Measurements from ENCODE around the gene C9orf57. TPM values are rescaled to one million over a fixed set of nuclear protein-coding genes. Genes with fewer than 3 reads are reported as not detected.

The C9orf57 gene
- polyA plus RNA-seq, 1 donor (not counting 4 experiments of a cell fraction or from before 2014, with no cell fraction given): not detected

- TF ChIP-seq CTCF (optimal IDR thresholded peaks at IDR 0.05 in 1 of 3, IDR thresholded peaks at IDR 0.05 in 1 of 3, conservative IDR thresholded peaks at IDR 0.05 in 1 of 3; ENCODE audit: extremely low read depth in 1 of 3, insufficient read depth in 2 of 3, low read length in 3 of 3): no peak
- no peak for TF ChIP-seq EZH2 (IDR thresholded peaks at IDR 0.05; ENCODE audit: low read length)
- dilution Hi-C loops (cut with MboI; ENCODE audit: extremely low pct_ligation_motif_present, low sequenced_read_pairs): loop anchor here (25.0 kb wide), 1 partner anchor 221 kb away; no protein-coding TSS in a partner anchor
- H3K79me2 ChIP-seq (ENCODE audit: control insufficient read depth, insufficient read depth, low read length): no peaks in the 10 kb centered on the region
- H2AFZ ChIP-seq (ENCODE audit: control insufficient read depth, low read length): no peak overlapping the region
- DNase-seq (ENCODE audit: low read depth, low spot score) (peak; percentile 19), FAIRE-seq (no peak)
- no peaks in the 10 kb centered on the region for H3K9me1 ChIP-seq (ENCODE audit: control insufficient read depth, extremely low read depth, insufficient read depth, low read length)
- no peak overlapping the region for H3K9ac ChIP-seq (ENCODE audit: control insufficient read depth, extremely low read depth, insufficient read depth, low read length)
- no peak overlapping the region for H3K27ac ChIP-seq (ENCODE audit: control insufficient read depth, insufficient read depth, low read length)
- H3K4me1 ChIP-seq (ENCODE audit: control insufficient read depth, extremely low read depth, insufficient read depth, low read length): no peaks in the 10 kb centered on the region
- no peak overlapping the region for H3K4me2 ChIP-seq (ENCODE audit: control insufficient read depth, extremely low read depth, insufficient read depth, low read depth, low read length)
- no peaks in the 10 kb centered on the region for H4K20me1 ChIP-seq (ENCODE audit: control insufficient read depth, extremely low read depth, insufficient read depth, low read length)
- no peaks in the 10 kb centered on the region for H3K9me3 ChIP-seq (ENCODE audit: control insufficient read depth, low read depth, low read length)
- H3K4me3 ChIP-seq (ENCODE audit: control insufficient read depth in 2 of 3, extremely low read depth in 1 of 3, insufficient read depth in 2 of 3, low read depth in 1 of 3, low read length in 3 of 3): no peak overlapping the region
- no peaks in the 10 kb centered on the region for H3K27me3 ChIP-seq (ENCODE audit: control insufficient read depth, extremely low read depth, insufficient read depth, low read length)
- H3K36me3 ChIP-seq (ENCODE audit: control insufficient read depth in 2 of 2, extremely low read depth in 1 of 2, insufficient read depth in 2 of 2, low read length in 2 of 2): no peaks in the 10 kb centered on the region
Measured at GRCh38 chr9:72041775-72042194, 18.6 kb downstream of the C9orf57 start.

GRCh38 chr9:72041369-72041768 is 19.0 kb downstream of the C9orf57 start:
- FAIRE-seq (no peak), DNase-seq (ENCODE audit: low read depth, low spot score) (no peak)
- dilution Hi-C loops (cut with MboI; ENCODE audit: extremely low pct_ligation_motif_present, low sequenced_read_pairs): loop anchor here (25.0 kb wide), 1 partner anchor 221 kb away; no protein-coding TSS in a partner anchor
- Histone ChIP-seq H3K27me3 (ENCODE audit: control insufficient read depth, extremely low read depth, insufficient read depth, low read length) (no peaks in the 10 kb centered on the region), H3K79me2 (ENCODE audit: control insufficient read depth, insufficient read depth, low read length) (no peaks in the 10 kb centered on the region), H3K4me3 (ENCODE audit: control insufficient read depth in 2 of 3, extremely low read depth in 1 of 3, insufficient read depth in 2 of 3, low read depth in 1 of 3, low read length in 3 of 3) (no peak overlapping the region), H3K9me1 (ENCODE audit: control insufficient read depth, extremely low read depth, insufficient read depth, low read length) (no peaks in the 10 kb centered on the region), H3K9me3 (ENCODE audit: control insufficient read depth, low read depth, low read length) (no peaks in the 10 kb centered on the region), H3K4me2 (ENCODE audit: control insufficient read depth, extremely low read depth, insufficient read depth, low read depth, low read length) (no peak overlapping the region), H3K4me1 (ENCODE audit: control insufficient read depth, extremely low read depth, insufficient read depth, low read length) (no peaks in the 10 kb centered on the region), H3K36me3 (ENCODE audit: control insufficient read depth in 2 of 2, extremely low read depth in 1 of 2, insufficient read depth in 2 of 2, low read length in 2 of 2) (no peaks in the 10 kb centered on the region), H4K20me1 (ENCODE audit: control insufficient read depth, extremely low read depth, insufficient read depth, low read length) (no peaks in the 10 kb centered on the region), H3K27ac (ENCODE audit: control insufficient read depth, insufficient read depth, low read length) (no peak overlapping the region), H2AFZ (ENCODE audit: control insufficient read depth, low read length) (no peak overlapping the region), H3K9ac (ENCODE audit: control insufficient read depth, extremely low read depth, insufficient read depth, low read length) (no peak overlapping the region)
- TF ChIP-seq CTCF (optimal IDR thresholded peaks at IDR 0.05 in 1 of 3, IDR thresholded peaks at IDR 0.05 in 1 of 3, conservative IDR thresholded peaks at IDR 0.05 in 1 of 3; ENCODE audit: extremely low read depth in 1 of 3, insufficient read depth in 2 of 3, low read length in 3 of 3) (no peak), EZH2 (IDR thresholded peaks at IDR 0.05; ENCODE audit: low read length) (no peak)
